K562 (cell line): ENCODE measurements around the gene LAPTM5. TPM values are rescaled to one million over a fixed set of nuclear protein-coding genes. Genes with fewer than 3 reads are reported as not detected.

Source experiments
- AFF1 ChIP-seq, 2 experiments: fragments of 450-650 bp; IDR thresholded peaks; 2 replicates each; pipeline ENCODE4 v1.6.1; 2018; ENCODE audit warnings: mild to moderate bottlenecking in 2 of 2, low read depth in 1 of 2; ENCODE audit not compliant: partially characterized antibody in 2 of 2
- ARID4B ChIP-seq: sonication (generic); formaldehyde crosslinking; IDR thresholded peaks from 2 replicates; pipeline ENCODE4 v1.8.0; 2022; ENCODE audit warnings: mild to moderate bottlenecking, missing genetic modification reagents
- EHMT2 ChIP-seq: fragments of 450-650 bp; IDR thresholded peaks from 2 replicates; pipeline ENCODE4 v1.6.1; 2018; ENCODE audit warnings: antibody characterized with exemption
- EWSR1 ChIP-seq: fragments of 450-650 bp; IDR thresholded peaks from 2 replicates; pipeline ENCODE4 v1.6.1; 2018; ENCODE audit warnings: borderline replicate concordance, mild to moderate bottlenecking, low read depth, moderate library complexity; ENCODE audit not compliant: partially characterized antibody
- HES1 ChIP-seq: fragments of 450-650 bp; IDR thresholded peaks from 2 replicates; pipeline ENCODE4 v1.6.1; 2016; ENCODE audit warnings: low read depth, mild to moderate bottlenecking, moderate library complexity
- MTA1 ChIP-seq: fragments of 450-650 bp; IDR thresholded peaks from 2 replicates; pipeline ENCODE4 v1.6.1; 2017; ENCODE audit warnings: borderline replicate concordance
- NCOR1 ChIP-seq: fragments of 450-650 bp; IDR thresholded peaks from 2 replicates; pipeline ENCODE4 v1.6.1; 2016; ENCODE audit warnings: mild to moderate bottlenecking, moderate library complexity
- NR0B1 ChIP-seq: fragments of 450-650 bp; IDR thresholded peaks from one replicate; pipeline ENCODE4 v1.6.1; 2018; ENCODE audit warnings: mild to moderate bottlenecking, moderate library complexity; ENCODE audit not compliant: partially characterized antibody
- SIN3B ChIP-seq: fragments of 450-650 bp; IDR thresholded peaks from 2 replicates; pipeline ENCODE4 v1.6.1; 2017; ENCODE audit warnings: low read depth, mild to moderate bottlenecking, moderate library complexity
- SP1 ChIP-seq: sonication (generic); formaldehyde crosslinking; IDR thresholded peaks from 2 replicates; pipeline ENCODE4 v1.8.1; 2022; ENCODE audit warnings: mild to moderate bottlenecking, missing genetic modification reagents
- TEAD2 ChIP-seq: fragments of 450-650 bp; IDR thresholded peaks from 2 replicates; pipeline ENCODE4 v1.6.1; 2016; ENCODE audit warnings: missing genetic modification characterization, control low read depth, missing compliant biosample characterization
- XRCC5 ChIP-seq: fragments of 200-400 bp; formaldehyde crosslinking; IDR thresholded peaks from 2 replicates; pipeline ENCODE4 v1.6.1; 2017; ENCODE audit warnings: low read depth, mild to moderate bottlenecking, low read length
- YY1 ChIP-seq, 3 experiments: IDR thresholded peaks; 2 replicates each; pipeline ENCODE4 v1.6.1; 2011; ENCODE audit warnings: low read length in 2 of 3, mild to moderate bottlenecking in 2 of 3, moderate library complexity in 2 of 3, borderline replicate concordance in 1 of 3, control low read depth in 1 of 3, low read depth in 1 of 3; ENCODE audit not compliant: insufficient read depth in 3 of 3, insufficient replicate concordance in 2 of 3, control insufficient read depth in 1 of 3, insufficient read length in 1 of 3; ENCODE audit errors: extremely low read depth in 1 of 3
- ZBED1 ChIP-seq: IDR thresholded peaks from 2 replicates; pipeline ENCODE4 v1.6.1; 2014
- ZNF146 ChIP-seq: IDR thresholded peaks from one replicate; pipeline ENCODE4 v1.6.1; 2018; ENCODE audit warnings: missing compliant biosample characterization; ENCODE audit not compliant: unreplicated experiment
- ZNF511 ChIP-seq: sonication (generic); formaldehyde crosslinking; IDR thresholded peaks from 2 replicates; pipeline ENCODE4 v1.8.0; 2022; ENCODE audit warnings: mild to moderate bottlenecking, missing genetic modification reagents
- polyA plus RNA-seq, 8 experiments: library from polyadenylated mRNA; depleted of rRNA in 4 of 8; stranded (reverse) in 5 of 8; unstranded in 3 of 8; fragments of >200 nt; fragmentation: Nextera tagmentation in 2 of 8; fragmentation: Illumina TruSeq in 1 of 8; extraction: Ambion mirVana in 2 of 8; extraction: Trizol in 1 of 8; gene quantifications; 2 replicates each; pipeline versions ENCODE4 v1.2.1 to v1.2.3, GENCODE V29; 2011 to 2014; ENCODE audit warnings: inconsistent platforms in 1 of 8, missing spikeins in 1 of 8
- total RNA-seq, 7 experiments: library from RNA; depleted of rRNA in 6 of 7; stranded (reverse); fragments of >200 nt in 6 of 7; fragmentation: Illumina TruSeq in 2 of 7; extraction: Trizol in 2 of 7; gene quantifications; 2 replicates each; pipeline versions ENCODE4 v1.2.1 to v1.2.3, GENCODE V29; 2011 to 2021; ENCODE audit warnings: low replicate concordance in 1 of 7

LAPTM5 gene
- total and polyA plus RNA-seq, 9 of the 15 experiments (the other 6 are each of a cell fraction or from before 2014, with no cell fraction given): 2.4 to 47.3 (median 20.3) TPM

GRCh38 chr1:30732277-30732996, 25.1 kb downstream of the LAPTM5 start (continued):
- TF ChIP-seq ZNF146 (CRISPR knock-in tag): no peak
- TF ChIP-seq NR0B1: no peak
- no peak for TF ChIP-seq SIN3B
- no peak for TF ChIP-seq ZNF511 (CRISPR knock-in tag)
- 0 out of 2 replicates have a peak, but pooled peaks have one; percentile 30 for TF ChIP-seq SP1
- TF ChIP-seq MTA1: no peak
- TF ChIP-seq XRCC5: no peak
- TF ChIP-seq HES1: no peak
- no peak for TF ChIP-seq ZBED1
- no peak for TF ChIP-seq AFF1 (IDR thresholded peaks at IDR 0.05; ENCODE audit: low read depth in 1 of 2, partially characterized antibody in 2 of 2)
- TF ChIP-seq EWSR1: no peak
- no peak for TF ChIP-seq NCOR1
- no peak for TF ChIP-seq TEAD2
- no peak for TF ChIP-seq ARID4B (CRISPR knock-in tag)
- TF ChIP-seq YY1 (IDR thresholded peaks at IDR 0.05; ENCODE audit: borderline replicate concordance in 1 of 3, control insufficient read depth in 1 of 3, extremely low read depth in 1 of 3, insufficient read depth in 3 of 3, insufficient read length in 1 of 3, insufficient replicate concordance in 2 of 3, low read depth in 1 of 3, low read length in 2 of 3): no peak
- TF ChIP-seq EHMT2: no peak
